Heart left ventricle (tissue), 13 donors: ENCODE results near the gene WRAP53.

Experiments
- CTCF ChIP-seq, 12 donors: fragments of 200-600 bp; sonication (generic) in 4 of 12; IDR thresholded peaks; one replicate each; pipeline versions ENCODE4 v1.5.0 to v1.8.0; 2018 to 2022; ENCODE audit warnings: antibody characterized with exemption in 12 of 12, mild to moderate bottlenecking in 5 of 12
- POLR2A ChIP-seq, 2 donors: fragments of 450-650 bp; IDR thresholded peaks; one replicate each; pipeline ENCODE4 v1.6.1; 2017; ENCODE audit warnings: antibody characterized with exemption in 2 of 2, mild to moderate bottlenecking in 2 of 2, moderate library complexity in 2 of 2
- donor health status: ischemic (EF 13 %, LVEDD 7.1; RV severe dilation, severe dysfunction).
- donor health status: DM: no; HTN: yes; CAD: no.
- donor health status: DM: no; HTN: no; CAD: no.
- donor health status: ischemic (EF 25% LVEDD 6.9; RV normal size, moderate dysfunction).
- donor health status: ischemic (EF 25% LVEDD 5.7; RV mildly dilated, moderate dysfunction).
- donor health status: ischemic (EF 35%, LVEDD 5.7; RV mildly dilated, moderate dysfunction).
- donor health status: nonischemic (EF 11% LVEDD 7.7; RV severe dilation, severe dysfunction).
- donor health status: DM: yes; HTN: yes; CAD: no.
- donor health status: PGD.
- donor health status: ischemic (EF 29% LVEDD 5.4; RV normal size, mild dysfunction).
- donor health status: nonischemic (EF 23%, LVEDD 6.1; RV moderate dilation, normal function).

- TF ChIP-seq CTCF (IDR thresholded peaks at IDR 0.05) (no peak), POLR2A (IDR thresholded peaks at IDR 0.05) (no peak)
Measured at GRCh38 chr17:7640783-7641182, 47.5 kb upstream of the WRAP53 start.
